A673 (cell line): ENCODE data around the gene PAX9. TPM values are rescaled to one million over a fixed set of nuclear protein-coding genes. Genes with fewer than 3 reads are reported as not detected.

Source experiments
- BruUV-seq: library from RNA; stranded (reverse); fragments of 400-500 nt; replicated peaks from 2 replicates; lab custom pipeline; 2021; lab: Mats Ljungman, UMichigan
- CTCF ChIA-PET: fragments of 300-600 bp; sonication (Branson Sonifier 250); formaldehyde crosslinking; loops from one replicate; lab custom pipeline; 2022; ENCODE audit warnings: antibody characterized with exemption; lab: Charles Lee
- POLR2A ChIA-PET: fragments of 300-600 bp; sonication (Branson Sonifier 250); formaldehyde crosslinking; loops from one replicate; lab custom pipeline; 2022; ENCODE audit warnings: antibody characterized with exemption; ENCODE audit not compliant: low non-redundant PET; lab: Charles Lee
- DNase-seq: peaks from one replicate; pipeline ENCODE4 v3.0.0-alpha.2; 2015; ENCODE audit warnings: low spot score
- H3K27ac ChIP-seq: fragments of 200-600 bp; sonication (generic); 2 replicates; pipeline ENCODE4 v1.5.1; 2016; ENCODE audit warnings: mixed run types, low read depth, mild to moderate bottlenecking, mixed read lengths, antibody characterized with exemption, low read length; ENCODE audit not compliant: poor library complexity, severe bottlenecking
- H3K27me3 ChIP-seq: fragments of 200-600 bp; sonication (generic); replicated peaks from 2 replicates; pipeline ENCODE4 v1.6.1; 2017; ENCODE audit warnings: mixed run types, low read depth, mild to moderate bottlenecking, mixed read lengths, antibody characterized with exemption, low read length; ENCODE audit not compliant: insufficient read depth, poor library complexity
- H3K36me3 ChIP-seq: fragments of 200-600 bp; sonication (generic); 2 replicates; pipeline ENCODE4 v1.6.1; 2016; ENCODE audit warnings: mixed run types, mild to moderate bottlenecking, mixed read lengths, antibody characterized with exemption, low read length; ENCODE audit not compliant: insufficient read depth, poor library complexity, severe bottlenecking
- H3K4me1 ChIP-seq: fragments of 200-600 bp; sonication (generic); 2 replicates; pipeline ENCODE4 v1.6.1; 2017; ENCODE audit warnings: mixed run types, mild to moderate bottlenecking, mixed read lengths, antibody characterized with exemption, low read length; ENCODE audit not compliant: insufficient read depth, poor library complexity, severe bottlenecking
- H3K4me3 ChIP-seq: fragments of 200-600 bp; sonication (generic); 2 replicates; pipeline ENCODE4 v1.5.1; 2016; ENCODE audit warnings: low read depth, mixed run types, mild to moderate bottlenecking, mixed read lengths, low read length; ENCODE audit not compliant: poor library complexity, severe bottlenecking
- H3K9me3 ChIP-seq: fragments of 200-600 bp; sonication (generic); 2 replicates; pipeline ENCODE4 v1.6.1; 2016; ENCODE audit warnings: mixed run types, low read depth, mild to moderate bottlenecking, mixed read lengths, antibody characterized with exemption, low read length; ENCODE audit not compliant: poor library complexity, severe bottlenecking
- CTCF ChIP-seq: fragments of 300-800, 200-600 bp; sonication (generic); conservative IDR thresholded peaks from 2 replicates; pipeline ENCODE4 v1.5.1; 2017; ENCODE audit warnings: low read depth, mild to moderate bottlenecking, antibody characterized with exemption, low read length, moderate library complexity, mixed read lengths
- EZH2 ChIP-seq: fragments of 200-600 bp; sonication (generic); IDR thresholded peaks from 2 replicates; pipeline ENCODE4 v1.6.1; 2017; ENCODE audit warnings: borderline replicate concordance, low read depth, mild to moderate bottlenecking, mixed read lengths, antibody characterized with exemption, low read length; ENCODE audit not compliant: poor library complexity, severe bottlenecking
- intact Hi-C: fragments of 100-400 bp; cut with micrococcal nuclease; formaldehyde crosslinking; loops from one replicate; pipeline ENCODE4 v1.10.0; 2022; ENCODE audit not compliant: unreplicated experiment
- total RNA-seq: library from RNA; stranded (reverse); gene quantifications from 2 replicates; pipeline ENCODE4 v1.2.3, GENCODE V29; 2021

Gene PAX9
- total RNA-seq, 1 experiment from 2014 or later, result 23.4 TPM

GRCh38 chr14:36724162-36724561 lies 62.5 kb downstream of the PAX9 start:
- no peak overlapping the region for H3K27ac ChIP-seq
- BruUV-seq, result no TSS peak
- no peak for TF ChIP-seq CTCF
- no peak for TF ChIP-seq EZH2
- no peaks in the 10 kb centered on the region for H3K36me3 ChIP-seq
- no peak for DNase-seq
- H3K27me3 ChIP-seq, result no peaks in the 10 kb centered on the region
- no peaks in the 10 kb centered on the region for H3K9me3 ChIP-seq
- no peaks in the 10 kb centered on the region for H3K4me1 ChIP-seq
- ChIA-PET POLR2A (no interaction called here), CTCF (no interaction called here)
- H3K4me3 ChIP-seq, result no peak overlapping the region
- intact Hi-C loops, result no loop called here

- H3K4me3 ChIP-seq, result no peak overlapping the region
- intact Hi-C loops, result no loop called here
- H3K9me3 ChIP-seq, result no peaks in the 10 kb centered on the region
- H3K27me3 ChIP-seq, result no peaks in the 10 kb centered on the region
- DNase-seq, result no peak
- ChIA-PET CTCF (no interaction called here), POLR2A (no interaction called here)
- H3K36me3 ChIP-seq, result no peaks in the 10 kb centered on the region
- no peaks in the 10 kb centered on the region for H3K4me1 ChIP-seq
- BruUV-seq, result no TSS peak
- no peak overlapping the region for H3K27ac ChIP-seq
- TF ChIP-seq EZH2 (no peak), CTCF (no peak)
These were observed 64.5 kb downstream of the PAX9 start for GRCh38 chr14:36726128-36726527.

Other genes with a start within 250 kb of the PAX9 start
- gene NKX2-1, start 141.6 kb upstream of the PAX9 start, total RNA-seq, result not detected in 2 replicates
- gene NKX2-8, start 79.2 kb upstream of the PAX9 start, total RNA-seq, result not detected in 2 replicates